Measurements from ENCODE around the gene UBL4A.

- TF ChIP-seq CTCF (IDR thresholded peaks at IDR 0.05) = no peak
- no peak for TF ChIP-seq ZFX (IDR thresholded peaks at IDR 0.05; ENCODE audit: borderline replicate concordance)
These were observed 42.8 kb upstream of the UBL4A start for GRCh38 chrX:154529206-154529612.

All from 22Rv1 (cell line).